ENCODE data around the gene RAMACL. TPM values are rescaled to one million over a fixed set of nuclear protein-coding genes. Genes with fewer than 3 reads are reported as not detected.

RAMACL gene
- total RNA-seq, 1 experiment from 2014 or later, result 0.15 TPM

DNA sequence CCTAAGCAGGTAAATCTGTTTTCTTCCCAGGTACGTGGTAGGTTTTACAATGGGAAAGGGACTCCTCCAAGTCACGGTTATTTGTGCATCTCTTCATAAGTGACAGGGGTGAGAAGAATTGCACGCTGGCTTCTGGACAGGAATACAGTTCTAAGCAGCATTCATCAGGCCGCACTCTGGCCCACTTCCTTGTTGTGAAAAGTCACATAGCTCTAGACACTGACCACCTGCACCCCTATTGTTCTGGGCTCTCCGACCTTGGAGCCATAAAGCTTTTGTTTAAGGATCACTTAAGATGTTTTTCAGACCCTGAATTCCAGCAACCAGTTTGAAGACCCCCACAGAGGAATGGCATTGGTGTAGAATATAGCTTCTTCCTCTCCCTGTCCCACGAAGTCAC, 31.4 kb downstream of the RAMACL start:
- ChIA-PET RAD21 (ENCODE audit: low non-redundant PET in 1 of 2, low total read pairs in 2 of 2, uncharacterized antibody in 2 of 2, unreplicated experiment in 2 of 2) (no interaction called here), POLR2A (no interaction called here), CTCF (no interaction called here)
- Histone ChIP-seq H4K20me1 (ENCODE audit: insufficient read depth) (no peaks in the 10 kb centered on the region), H3K4me1 (ENCODE audit: control insufficient read depth in 1 of 2, insufficient read depth in 2 of 2, low read length in 2 of 2) (peaks cover 20 to 32% of the 10 kb centered on the region in 2 experiments), H3K9ac (ENCODE audit: low read length) (no peak overlapping the region), H3K27ac (ENCODE audit: low read depth, low read length) (no peak overlapping the region), H3K4me3 (replicated peaks in 1 of 2; ENCODE audit: low read depth in 1 of 2, low read length in 2 of 2) (no peak overlapping the region), H3K9me2 (ENCODE audit: insufficient read depth) (no peaks in the 10 kb centered on the region), H3K36me3 (ENCODE audit: control insufficient read depth in 1 of 2, insufficient read depth in 2 of 2, low read length in 2 of 2) (no peaks in the 10 kb centered on the region), H3K9me3 (ENCODE audit: control insufficient read depth in 1 of 2, insufficient read depth in 1 of 2, low read depth in 1 of 2, low read length in 2 of 2) (no peaks in the 10 kb centered on the region), H3K27me3 (ENCODE audit: insufficient read depth, low read length) (no peaks in the 10 kb centered on the region), H3K79me2 (ENCODE audit: insufficient read depth, low read length) (no peaks in the 10 kb centered on the region), H3K4me2 (ENCODE audit: low read length) (no peak overlapping the region), H2AFZ (ENCODE audit: low read depth, low read length, poor library complexity, severe bottlenecking) (no peak overlapping the region)
- no TSS peak for BruUV-seq (replicated peaks)
- DNase-seq (ENCODE audit: low read depth, low spot score) (no peak), ATAC-seq (no peak)
- TF ChIP-seq RAD21 (IDR thresholded peaks at IDR 0.05; ENCODE audit: low read depth) (no peak), SP1 (IDR thresholded peaks at IDR 0.05; ENCODE audit: low read depth) (no peak), CEBPB (IDR thresholded peaks at IDR 0.05; ENCODE audit: low read depth) (no peak), POLR2A (IDR thresholded peaks at IDR 0.05; ENCODE audit: borderline replicate concordance, extremely low read depth, insufficient read depth, insufficient read length) (no peak), FOSL1 (IDR thresholded peaks at IDR 0.05; ENCODE audit: low read depth) (no peak)
- TF ChIP-seq, protein P1, sequence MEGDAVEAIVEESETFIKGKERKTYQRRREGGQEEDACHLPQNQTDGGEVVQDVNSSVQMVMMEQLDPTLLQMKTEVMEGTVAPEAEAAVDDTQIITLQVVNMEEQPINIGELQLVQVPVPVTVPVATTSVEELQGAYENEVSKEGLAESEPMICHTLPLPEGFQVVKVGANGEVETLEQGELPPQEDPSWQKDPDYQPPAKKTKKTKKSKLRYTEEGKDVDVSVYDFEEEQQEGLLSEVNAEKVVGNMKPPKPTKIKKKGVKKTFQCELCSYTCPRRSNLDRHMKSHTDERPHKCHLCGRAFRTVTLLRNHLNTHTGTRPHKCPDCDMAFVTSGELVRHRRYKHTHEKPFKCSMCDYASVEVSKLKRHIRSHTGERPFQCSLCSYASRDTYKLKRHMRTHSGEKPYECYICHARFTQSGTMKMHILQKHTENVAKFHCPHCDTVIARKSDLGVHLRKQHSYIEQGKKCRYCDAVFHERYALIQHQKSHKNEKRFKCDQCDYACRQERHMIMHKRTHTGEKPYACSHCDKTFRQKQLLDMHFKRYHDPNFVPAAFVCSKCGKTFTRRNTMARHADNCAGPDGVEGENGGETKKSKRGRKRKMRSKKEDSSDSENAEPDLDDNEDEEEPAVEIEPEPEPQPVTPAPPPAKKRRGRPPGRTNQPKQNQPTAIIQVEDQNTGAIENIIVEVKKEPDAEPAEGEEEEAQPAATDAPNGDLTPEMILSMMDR (IDR thresholded peaks at IDR 0.05 in 2 of 3, conservative IDR thresholded peaks at IDR 0.05 in 1 of 3; ENCODE audit: borderline replicate concordance in 1 of 3, insufficient read depth in 1 of 3, low read depth in 2 of 3, low read length in 2 of 3), result no peak
- TF ChIP-seq, protein P2, sequence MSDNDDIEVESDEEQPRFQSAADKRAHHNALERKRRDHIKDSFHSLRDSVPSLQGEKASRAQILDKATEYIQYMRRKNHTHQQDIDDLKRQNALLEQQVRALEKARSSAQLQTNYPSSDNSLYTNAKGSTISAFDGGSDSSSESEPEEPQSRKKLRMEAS (IDR thresholded peaks at IDR 0.05), result no peak
- TF ChIP-seq, protein P3, sequence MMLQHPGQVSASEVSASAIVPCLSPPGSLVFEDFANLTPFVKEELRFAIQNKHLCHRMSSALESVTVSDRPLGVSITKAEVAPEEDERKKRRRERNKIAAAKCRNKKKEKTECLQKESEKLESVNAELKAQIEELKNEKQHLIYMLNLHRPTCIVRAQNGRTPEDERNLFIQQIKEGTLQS (IDR thresholded peaks at IDR 0.05), result no peak
- intact Hi-C loops (cut with micrococcal nuclease), result loop anchor here (10.0 kb wide), 1 partner anchor 140 kb away; no protein-coding TSS in a partner anchor

DNA sequence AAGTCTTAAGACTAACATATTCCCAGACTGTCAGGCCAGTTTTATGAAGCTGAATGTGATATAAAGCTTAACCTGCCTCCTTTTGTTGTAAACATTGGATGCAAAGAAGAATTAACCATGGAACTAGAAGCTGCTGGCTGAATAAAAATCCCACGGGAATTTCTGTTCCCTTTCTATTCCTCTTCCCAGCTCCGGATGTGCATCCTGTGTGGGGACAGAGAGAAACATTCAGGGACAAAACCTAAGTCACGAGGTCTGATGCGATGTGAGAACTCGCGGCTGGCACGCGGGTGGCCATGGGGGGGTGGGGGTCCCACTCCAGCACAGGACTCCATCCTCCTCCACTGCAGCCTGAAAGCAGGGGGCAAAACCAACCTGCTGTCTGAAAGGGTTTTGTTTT, 32.2 kb downstream of the RAMACL start:
- ChIA-PET CTCF (no interaction called here), POLR2A (no interaction called here), RAD21 (ENCODE audit: low non-redundant PET in 1 of 2, low total read pairs in 2 of 2, uncharacterized antibody in 2 of 2, unreplicated experiment in 2 of 2) (no interaction called here)
- H4K20me1 ChIP-seq (ENCODE audit: insufficient read depth), result no peaks in the 10 kb centered on the region
- TF ChIP-seq SIN3A (IDR thresholded peaks at IDR 0.05; ENCODE audit: low read depth), result no peak
- no peak for TF ChIP-seq CEBPB (IDR thresholded peaks at IDR 0.05; ENCODE audit: low read depth)
- TF ChIP-seq POLR2AphosphoS5 (IDR thresholded peaks at IDR 0.05; ENCODE audit: low read depth, low read length), result no peak
- TF ChIP-seq TCF7L2 (IDR thresholded peaks at IDR 0.05; ENCODE audit: borderline replicate concordance, extremely low read depth, insufficient read depth, insufficient read length), result no peak
- TF ChIP-seq EGR1 (IDR thresholded peaks at IDR 0.05; ENCODE audit: low read depth), result no peak
- no peak for TF ChIP-seq JUND (IDR thresholded peaks at IDR 0.05)
- H3K9me2 ChIP-seq (ENCODE audit: insufficient read depth), result no peaks in the 10 kb centered on the region
- intact Hi-C loops (cut with micrococcal nuclease), result loop anchor here (10.0 kb wide), 1 partner anchor 140 kb away; no protein-coding TSS in a partner anchor
- no peaks in the 10 kb centered on the region for H3K36me3 ChIP-seq (ENCODE audit: control insufficient read depth in 1 of 2, insufficient read depth in 2 of 2, low read length in 2 of 2)
- H3K4me3 ChIP-seq (replicated peaks in 1 of 2; ENCODE audit: low read depth in 1 of 2, low read length in 2 of 2), result no peak overlapping the region
- no peak overlapping the region for H2AFZ ChIP-seq (ENCODE audit: low read depth, low read length, poor library complexity, severe bottlenecking)
- no peaks in the 10 kb centered on the region for H3K9me3 ChIP-seq (ENCODE audit: control insufficient read depth in 1 of 2, insufficient read depth in 1 of 2, low read depth in 1 of 2, low read length in 2 of 2)
- no peak overlapping the region for H3K4me2 ChIP-seq (ENCODE audit: low read length)
- BruUV-seq (replicated peaks), result no TSS peak
- H3K27ac ChIP-seq (ENCODE audit: low read depth, low read length), result no peak overlapping the region
- no peaks in the 10 kb centered on the region for H3K79me2 ChIP-seq (ENCODE audit: insufficient read depth, low read length)
- DNase-seq (ENCODE audit: low read depth, low spot score) (no peak), ATAC-seq (no peak)
- H3K27me3 ChIP-seq (ENCODE audit: insufficient read depth, low read length), result no peaks in the 10 kb centered on the region
- H3K4me1 ChIP-seq (ENCODE audit: control insufficient read depth in 1 of 2, insufficient read depth in 2 of 2, low read length in 2 of 2), result peaks cover 20 to 32% of the 10 kb centered on the region in 2 experiments
- no peak overlapping the region for H3K9ac ChIP-seq (ENCODE audit: low read length)

Data from HCT116 (cell line).